SH-SY5Y (cell line): Measurements from ENCODE around the gene ARHGEF4.

Experiments
- GATA2 ChIP-seq: IDR thresholded peaks from 2 replicates; pipeline ENCODE4 v1.6.1; 2011; ENCODE audit warnings: mild to moderate bottlenecking, low read depth, low read length
- GATA3 ChIP-seq: IDR thresholded peaks from 2 replicates; pipeline ENCODE4 v1.6.1; 2011; ENCODE audit warnings: low read depth, mild to moderate bottlenecking, low read length, moderate library complexity

- TF ChIP-seq GATA2 (no peak), GATA3 (no peak)
Measured at GRCh38 chr2:131031431-131031841, 194.7 kb downstream of the ARHGEF4 start.
